SK-N-SH (cell line): ENCODE measurements around the gene PACSIN1. TPM values are rescaled to one million over a fixed set of nuclear protein-coding genes. Genes with fewer than 3 reads are reported as not detected.

Experiments used
- CTCF ChIA-PET: fragments of 300-600, 350-600 bp; formaldehyde crosslinking; extraction: SDS; loops from one replicate; lab custom pipeline; 2021; lab: Yijun Ruan, JAX
- POLR2A ChIA-PET: fragments of 350-600 bp; sonication (Branson Sonifier 250); formaldehyde crosslinking; extraction: SDS; loops from one replicate; lab custom pipeline; 2020; ENCODE audit warnings: antibody characterized with exemption, inconsistent platforms; lab: Yijun Ruan, JAX
- DNase-seq: peaks from one replicate; pipeline ENCODE4 v3.0.0; 2012
- H2AFZ ChIP-seq: fragments of 200-600 bp; sonication (generic); 2 replicates; pipeline ENCODE4 v1.8.1; 2016; ENCODE audit warnings: antibody characterized with exemption, mild to moderate bottlenecking, low read depth
- H3F3A ChIP-seq: fragments of 200-600 bp; sonication (generic); replicated peaks from 2 replicates; pipeline ENCODE3; 2016; ENCODE audit warnings: antibody characterized with exemption, mild to moderate bottlenecking; ENCODE audit not compliant: insufficient read depth
- H3K27ac ChIP-seq, 2 experiments: fragments of 200-500 bp in 1 of 2; fragments of 200-600 bp in 1 of 2; sonication (Bioruptor generic) in 1 of 2; sonication (generic), shearing (Covaris generic) in 1 of 2; 2 replicates each; pipeline versions ENCODE4 v1.5.1 to v1.6.1; 2014 to 2016; ENCODE audit warnings: low read depth in 2 of 2, inconsistent platforms in 1 of 2, low read length in 1 of 2, mild to moderate bottlenecking in 1 of 2, mixed read lengths in 1 of 2
- H3K27me3 ChIP-seq: fragments of 200-600 bp; sonication (generic), shearing (Covaris generic); 2 replicates; pipeline ENCODE4 v1.6.1; 2016; ENCODE audit warnings: mixed run types; ENCODE audit not compliant: insufficient read depth
- H3K36me3 ChIP-seq, 2 experiments: fragments of 200-500 bp in 1 of 2; fragments of 200-600 bp in 1 of 2; sonication (Bioruptor generic) in 1 of 2; sonication (generic) in 1 of 2; replicated peaks in 1 of 2; 2 replicates each; pipeline versions ENCODE3 to v1.5.1; 2014 to 2016; ENCODE audit warnings: low read length in 1 of 2, mild to moderate bottlenecking in 1 of 2; ENCODE audit not compliant: insufficient read depth in 2 of 2, control insufficient read depth in 1 of 2
- H3K4me1 ChIP-seq, 2 experiments: fragments of 200-500 bp in 1 of 2; fragments of 200-600 bp in 1 of 2; sonication (Bioruptor generic) in 1 of 2; sonication (generic), shearing (Covaris generic) in 1 of 2; 2 replicates each; pipeline versions ENCODE4 v1.5.1 to v1.6.1; 2014 to 2016; ENCODE audit warnings: low read depth in 1 of 2, low read length in 1 of 2, mixed run types in 1 of 2; ENCODE audit not compliant: insufficient read depth in 2 of 2, control insufficient read depth in 1 of 2
- H3K4me2 ChIP-seq: fragments of 200-600 bp; sonication (generic), shearing (Covaris generic); 2 replicates; pipeline ENCODE4 v1.6.1; 2017; ENCODE audit warnings: mixed run types
- H3K4me3 ChIP-seq, 2 experiments: fragments of 200-500 bp in 1 of 2; fragments of 200-600 bp in 1 of 2; sonication (Bioruptor generic) in 1 of 2; sonication (generic), shearing (Covaris generic) in 1 of 2; 2 replicates each; pipeline versions ENCODE4 v1.5.1 to v1.8.1; 2014 to 2016; ENCODE audit warnings: low read depth in 2 of 2, inconsistent platforms in 1 of 2, low read length in 1 of 2, mild to moderate bottlenecking in 1 of 2, mixed read lengths in 1 of 2, moderate library complexity in 1 of 2
- H3K79me2 ChIP-seq: fragments of 200-600 bp; sonication (generic); 2 replicates; pipeline ENCODE4 v1.8.1; 2017; ENCODE audit warnings: mild to moderate bottlenecking; ENCODE audit not compliant: insufficient read depth
- H3K9ac ChIP-seq: fragments of 200-600 bp; sonication (generic); 2 replicates; pipeline ENCODE4 v1.6.1; 2017; ENCODE audit warnings: mixed run types
- H3K9me2 ChIP-seq: fragments of 200-600 bp; sonication (generic); 2 replicates; pipeline ENCODE4 v1.6.1; 2017; ENCODE audit warnings: mixed run types
- H3K9me3 ChIP-seq: fragments of 200-600 bp; sonication (generic); 2 replicates; pipeline ENCODE4 v1.6.1; 2017; ENCODE audit warnings: mixed run types, mild to moderate bottlenecking, moderate library complexity
- H4K20me1 ChIP-seq: fragments of 200-600 bp; sonication (generic); 2 replicates; pipeline ENCODE4 v1.6.1; 2017; ENCODE audit warnings: mild to moderate bottlenecking, mixed run types; ENCODE audit not compliant: insufficient read depth
- CHD2 ChIP-seq: fragments of 150-350 bp; IDR thresholded peaks from 2 replicates; pipeline ENCODE4 v1.6.1; 2018; ENCODE audit warnings: low read length; ENCODE audit not compliant: partially characterized antibody
- GABPA ChIP-seq: IDR thresholded peaks from 2 replicates; pipeline ENCODE4 v1.4.0; 2012; ENCODE audit warnings: low read depth, mild to moderate bottlenecking
- GATA2 ChIP-seq: sonication (generic); formaldehyde crosslinking; IDR thresholded peaks from 2 replicates; pipeline ENCODE4 v1.5.0; 2020; ENCODE audit warnings: mild to moderate bottlenecking, missing genetic modification reagents
- JUND ChIP-seq: IDR thresholded peaks from 2 replicates; pipeline ENCODE4 v1.4.0; 2012
- MXI1 ChIP-seq: IDR thresholded peaks from 2 replicates; pipeline ENCODE4 v1.6.1; 2012; ENCODE audit warnings: mild to moderate bottlenecking, low read depth, low read length, improper control_type of control experiment
- POLR2AphosphoS5 ChIP-seq: IDR thresholded peaks from 2 replicates; pipeline ENCODE4 v1.6.1; 2012; ENCODE audit warnings: low read depth, low read length
- RCOR1 ChIP-seq: fragments of 150-350 bp; IDR thresholded peaks from 2 replicates; pipeline ENCODE4 v1.6.1; 2017; ENCODE audit warnings: antibody characterized with exemption, low read length
- SMC3 ChIP-seq: IDR thresholded peaks from 2 replicates; pipeline ENCODE4 v1.6.1; 2012; ENCODE audit warnings: low read depth, low read length, improper control_type of control experiment
- TAF1 ChIP-seq: IDR thresholded peaks from 2 replicates; pipeline ENCODE4 v1.6.1; 2012; ENCODE audit warnings: low read depth, mild to moderate bottlenecking, low read length, moderate library complexity, borderline replicate concordance
- TCF12 ChIP-seq: IDR thresholded peaks from 2 replicates; pipeline ENCODE4 v1.4.0; 2012
- TEAD4 ChIP-seq: IDR thresholded peaks from 2 replicates; pipeline ENCODE4 v1.4.0; 2012; ENCODE audit warnings: mild to moderate bottlenecking, borderline replicate concordance; ENCODE audit not compliant: insufficient read depth
- USF2 ChIP-seq: fragments of 150-350 bp; IDR thresholded peaks from 2 replicates; pipeline ENCODE4 v1.6.1; 2017; ENCODE audit warnings: antibody characterized with exemption, low read length, low read depth, borderline replicate concordance
- YY1 ChIP-seq: IDR thresholded peaks from 2 replicates; pipeline ENCODE4 v1.4.0; 2012; ENCODE audit warnings: low read depth, mild to moderate bottlenecking
- WGBS: methylation state at CpG from one replicate; pipeline ENCODE4 v1.1.6; 2017; ENCODE audit warnings: low lambda C conversion rate; 5-methylcytosine and 5-hydroxymethylcytosine counted together
- polyA plus RNA-seq, 3 experiments: library from polyadenylated mRNA; depleted of rRNA; stranded (reverse); fragments of >200 nt; gene quantifications; 2 replicates each; pipeline ENCODE4 v1.2.3, GENCODE V29; 2012

The PACSIN1 gene
- polyA plus RNA-seq, 1 of the 3 experiments (the other 2 are of a cell fraction), result 0.05 TPM

GRCh38 chr6:34524499-34524898 is 58.6 kb downstream of the PACSIN1 start:
- no peak overlapping the region for H3K4me3 ChIP-seq
- no peak overlapping the region for H3K27ac ChIP-seq
- no peaks in the 10 kb centered on the region for H4K20me1 ChIP-seq
- no peaks in the 10 kb centered on the region for H3K36me3 ChIP-seq
- peaks cover 4 to 21% of the 10 kb centered on the region in 2 experiments; a peak in 1 of 4 replicates for H3K4me1 ChIP-seq
- no peak overlapping the region for H3K4me2 ChIP-seq
- H3K9me2 ChIP-seq, result no peaks in the 10 kb centered on the region
- DNase-seq, result no peak
- WGBS, result 81% methylated on average over 4 of the region's 5 CpGs
- CTCF ChIA-PET, result no interaction called here
- no peaks in the 10 kb centered on the region for H3K27me3 ChIP-seq
- no peaks in the 10 kb centered on the region for H3K9me3 ChIP-seq
- no peak overlapping the region for H2AFZ ChIP-seq
- H3F3A ChIP-seq, result no peaks in the 10 kb centered on the region
- no peaks in the 10 kb centered on the region for H3K79me2 ChIP-seq
- no peak overlapping the region for H3K9ac ChIP-seq
- POLR2A ChIA-PET, result no interaction called here
- no peak for TF ChIP-seq TEAD4
- TF ChIP-seq JUND, result no peak
- no peak for TF ChIP-seq USF2
- TF ChIP-seq RCOR1, result no peak
- no peak for TF ChIP-seq CHD2
- TF ChIP-seq GATA2 (CRISPR knock-in tag), result no peak

- no peak overlapping the region for H3K9ac ChIP-seq
- H3K4me3 ChIP-seq, result no peak overlapping the region
- no peak overlapping the region for H2AFZ ChIP-seq
- H3K79me2 ChIP-seq, result no peaks in the 10 kb centered on the region
- H3K36me3 ChIP-seq, result no peaks in the 10 kb centered on the region
- peaks cover 4 to 23% of the 10 kb centered on the region in 2 experiments; a peak in 1 of 4 replicates for H3K4me1 ChIP-seq
- no peaks in the 10 kb centered on the region for H3K9me3 ChIP-seq
- no peaks in the 10 kb centered on the region for H3F3A ChIP-seq
- no peaks in the 10 kb centered on the region for H3K27me3 ChIP-seq
- POLR2A ChIA-PET, result no interaction called here
- no peak overlapping the region for H3K4me2 ChIP-seq
- 84% methylated on average over 5 of the region's 5 CpGs for WGBS
- DNase-seq, result no peak
- no peaks in the 10 kb centered on the region for H3K9me2 ChIP-seq
- H3K27ac ChIP-seq, result peak overlapping the region in 1 of 2 experiments; percentile 60; a peak in 2 of 4 replicates
- CTCF ChIA-PET, result interaction anchor here (3.7 kb wide), 1 partner anchor 83 kb away, joined by 36 read pairs; no protein-coding TSS in a partner anchor
- TF ChIP-seq USF2, result no peak
- TF ChIP-seq YY1, result no peak
- no peak for TF ChIP-seq TCF12
- no peak for TF ChIP-seq MXI1
- TF ChIP-seq TEAD4, result no peak
- no peak for TF ChIP-seq SMC3
- no peak for TF ChIP-seq POLR2AphosphoS5
- TF ChIP-seq TAF1, result no peak
- no peak for TF ChIP-seq GABPA
- H4K20me1 ChIP-seq, result no peaks in the 10 kb centered on the region
These were observed 59.1 kb downstream of the PACSIN1 start for GRCh38 chr6:34524971-34525370.
